ENCODE measurements around the gene REST.

DNA sequence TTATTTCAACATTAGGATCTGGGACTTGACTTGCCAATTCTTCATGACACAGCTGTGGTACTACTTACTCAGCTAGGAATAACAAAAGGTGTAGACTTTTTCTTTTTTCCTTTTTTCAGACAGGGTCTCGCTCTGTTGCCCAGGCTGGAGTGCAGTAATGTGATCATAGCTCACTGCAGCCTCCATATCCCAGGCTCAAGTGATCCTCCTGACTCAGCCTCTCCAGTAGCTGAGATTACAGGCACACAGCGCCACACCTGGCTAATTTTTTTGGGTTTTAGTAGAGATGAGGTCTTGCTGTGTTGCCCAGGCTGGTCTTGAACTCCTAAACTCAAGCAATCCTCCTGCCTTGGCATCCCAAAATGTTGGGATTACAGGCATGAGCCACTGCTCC is 53.4 kb downstream of the REST start:
- TF ChIP-seq, protein P1, sequence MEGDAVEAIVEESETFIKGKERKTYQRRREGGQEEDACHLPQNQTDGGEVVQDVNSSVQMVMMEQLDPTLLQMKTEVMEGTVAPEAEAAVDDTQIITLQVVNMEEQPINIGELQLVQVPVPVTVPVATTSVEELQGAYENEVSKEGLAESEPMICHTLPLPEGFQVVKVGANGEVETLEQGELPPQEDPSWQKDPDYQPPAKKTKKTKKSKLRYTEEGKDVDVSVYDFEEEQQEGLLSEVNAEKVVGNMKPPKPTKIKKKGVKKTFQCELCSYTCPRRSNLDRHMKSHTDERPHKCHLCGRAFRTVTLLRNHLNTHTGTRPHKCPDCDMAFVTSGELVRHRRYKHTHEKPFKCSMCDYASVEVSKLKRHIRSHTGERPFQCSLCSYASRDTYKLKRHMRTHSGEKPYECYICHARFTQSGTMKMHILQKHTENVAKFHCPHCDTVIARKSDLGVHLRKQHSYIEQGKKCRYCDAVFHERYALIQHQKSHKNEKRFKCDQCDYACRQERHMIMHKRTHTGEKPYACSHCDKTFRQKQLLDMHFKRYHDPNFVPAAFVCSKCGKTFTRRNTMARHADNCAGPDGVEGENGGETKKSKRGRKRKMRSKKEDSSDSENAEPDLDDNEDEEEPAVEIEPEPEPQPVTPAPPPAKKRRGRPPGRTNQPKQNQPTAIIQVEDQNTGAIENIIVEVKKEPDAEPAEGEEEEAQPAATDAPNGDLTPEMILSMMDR (IDR thresholded peaks at IDR 0.05) = no peak
- no peak for TF ChIP-seq POLR2A (IDR thresholded peaks at IDR 0.05)
